Body of pancreas (tissue), 4 donors: ENCODE data around the gene IL36A. TPM values are rescaled to one million over a fixed set of nuclear protein-coding genes. Genes with fewer than 3 reads are reported as not detected.

Experiments used
- ATAC-seq: fragments of 150-250 bp; one replicate; pipeline ENCODE4 v1.9.1; 2016
- DNase-seq, 4 donors: peaks; one replicate each; pipeline ENCODE4 v3.0.0-alpha.2; 2019
- H3K27ac ChIP-seq, 4 donors: fragments of 200-600 bp; sonication (generic); 1 replicate in 3 of 4; 2 replicates in 1 of 4; pipeline versions ENCODE4 v1.5.1 to v1.6.1; 2016 to 2019; ENCODE audit warnings: mild to moderate bottlenecking in 1 of 4, mixed read lengths in 1 of 4, moderate library complexity in 1 of 4
- H3K27me3 ChIP-seq, 2 donors: fragments of 200-600 bp; sonication (generic); one replicate each; pipeline ENCODE4 v1.6.0; 2016; ENCODE audit warnings: mild to moderate bottlenecking in 1 of 2
- H3K36me3 ChIP-seq, 2 donors: fragments of 200-600 bp; sonication (generic); replicated peaks in 1 of 2; 2 replicates each; pipeline ENCODE4 v1.5.1; 2016; ENCODE audit warnings: low read depth in 2 of 2; ENCODE audit not compliant: insufficient read depth in 1 of 2
- H3K4me1 ChIP-seq: fragments of 200-600 bp; sonication (generic); one replicate; pipeline ENCODE4 v1.6.0; 2016
- H3K4me3 ChIP-seq, 2 donors: fragments of 200-600 bp; sonication (generic); 1 replicate in 1 of 2; 2 replicates in 1 of 2; pipeline ENCODE4 v1.5.1; 2016 to 2019
- H3K9me3 ChIP-seq, 3 donors: fragments of 200-600 bp; sonication (generic); 1 replicate in 2 of 3; 2 replicates in 1 of 3; pipeline ENCODE4 v1.5.1; 2016
- CTCF ChIP-seq, 7 experiments: fragments of 450-650 bp in 4 of 7; fragments of 200-600 bp in 3 of 7; sonication (generic) in 3 of 7; IDR thresholded peaks; one replicate each; pipeline ENCODE4 v1.5.1; 2016 to 2019; ENCODE audit warnings: antibody characterized with exemption in 7 of 7
- POLR2A ChIP-seq, 3 donors: fragments of 450-650 bp; IDR thresholded peaks; one replicate each; pipeline ENCODE4 v1.6.1; 2016; ENCODE audit warnings: antibody characterized with exemption in 3 of 3, mild to moderate bottlenecking in 2 of 3
- WGBS, 2 donors: methylation state at CpG; one replicate each; pipeline ENCODE4 v1.1.5; 2017; 5-methylcytosine and 5-hydroxymethylcytosine counted together
- intact Hi-C: fragments of 100-400 bp; cut with DNase I; formaldehyde crosslinking; loops from one replicate; pipeline ENCODE4 v1.15.1; 2023
- small RNA-seq: library from RNA; depleted of rRNA; stranded (forward); fragments of <200 nt; gene quantifications from one replicate; pipeline ENCODE3, GENCODE V24; 2016
- total RNA-seq, 2 donors: library from RNA; depleted of rRNA; stranded (reverse); fragments of >200 nt; gene quantifications; one replicate each; pipeline ENCODE4 v1.1.0, GENCODE V29; 2016

IL36A gene
- total RNA-seq, 2 donors from 2014 or later: not detected

GRCh38 chr2:113053666-113054065, 48.4 kb downstream of the IL36A start:
- Histone ChIP-seq H3K36me3 (no peaks in the 10 kb centered on the region), H3K27me3 (no peaks in the 10 kb centered on the region), H3K4me1 (no peaks in the 10 kb centered on the region), H3K9me3 (no peaks in the 10 kb centered on the region), H3K4me3 (no peak overlapping the region), H3K27ac (no peak overlapping the region)
- DNase-seq (no peak), ATAC-seq (no peak)
- intact Hi-C loops: no loop called here
- TF ChIP-seq CTCF (IDR thresholded peaks at IDR 0.05) (no peak), POLR2A (IDR thresholded peaks at IDR 0.05) (no peak)
- 41 to 52% methylated on average over 3 of the region's 3 CpGs for WGBS, 2 donors

- Histone ChIP-seq H3K36me3 (no peaks in the 10 kb centered on the region), H3K4me1 (no peaks in the 10 kb centered on the region), H3K27me3 (no peaks in the 10 kb centered on the region), H3K4me3 (no peak overlapping the region), H3K27ac (no peak overlapping the region), H3K9me3 (no peaks in the 10 kb centered on the region)
- intact Hi-C loops: no loop called here
- DNase-seq: no peak
- TF ChIP-seq POLR2A (IDR thresholded peaks at IDR 0.05): no peak
- no peak for ATAC-seq
Measured at GRCh38 chr2:113054066-113054465, 48.8 kb downstream of the IL36A start.

GRCh38 chr2:113056521-113056920, 51.3 kb downstream of the IL36A start:
- no peak overlapping the region for H3K27ac ChIP-seq
- no peak for DNase-seq
- no peak for ATAC-seq
- no peak overlapping the region for H3K4me3 ChIP-seq
- no peaks in the 10 kb centered on the region for H3K27me3 ChIP-seq
- 53 to 74% methylated on average over 1 of the region's 1 CpG for WGBS, 2 donors
- no peaks in the 10 kb centered on the region for H3K9me3 ChIP-seq
- TF ChIP-seq CTCF (IDR thresholded peaks at IDR 0.05): no peak
- TF ChIP-seq POLR2A (IDR thresholded peaks at IDR 0.05): no peak
- intact Hi-C loops: no loop called here
- no peaks in the 10 kb centered on the region for H3K36me3 ChIP-seq
- H3K4me1 ChIP-seq: no peaks in the 10 kb centered on the region

- WGBS, 2 donors: 63 to 65% methylated on average over 1 of the region's 1 CpG
- Histone ChIP-seq H3K27ac (no peak overlapping the region), H3K4me3 (no peak overlapping the region), H3K4me1 (no peaks in the 10 kb centered on the region), H3K9me3 (no peaks in the 10 kb centered on the region), H3K27me3 (no peaks in the 10 kb centered on the region), H3K36me3 (no peaks in the 10 kb centered on the region)
- TF ChIP-seq POLR2A (IDR thresholded peaks at IDR 0.05) (no peak), CTCF (IDR thresholded peaks at IDR 0.05) (no peak)
- intact Hi-C loops: no loop called here
- ATAC-seq: no peak
- DNase-seq: no peak
Measured at GRCh38 chr2:113057117-113057516, 51.9 kb downstream of the IL36A start.

Small RNA genes within 50 kb of the gene (small RNA-seq; reads per million reads assigned to genes)
- gene HMGN2P23: not detected

Other genes starting within 250 kb of the IL36A start
- gene CKAP2L, start 240.8 kb upstream of the IL36A start, total RNA-seq: under 1 TPM in 1 of 2 donors, not detected in 1; under 0.01 TPM
- gene IL1A, start 221.0 kb upstream of the IL36A start, total RNA-seq: not detected
- gene IL1B, start 168.7 kb upstream of the IL36A start, total RNA-seq: 1 to 10 TPM; 1.3 to 2.6 TPM
- gene IL37, start 94.3 kb upstream of the IL36A start, total RNA-seq: not detected
- not detected for gene IL36G, start 27.5 kb upstream of the IL36A start, total RNA-seq
- gene IL36B, start 47.4 kb downstream of the IL36A start, total RNA-seq: not detected
- gene IL36RN, start 53.7 kb downstream of the IL36A start, total RNA-seq: not detected
- gene IL1F10, start 62.5 kb downstream of the IL36A start, total RNA-seq: not detected
- gene IL1RN, start 122.1 kb downstream of the IL36A start, total RNA-seq: under 1 TPM in 1 of 2 donors, not detected in 1; 0.78 TPM
- gene PSD4, start 168.5 kb downstream of the IL36A start, total RNA-seq: 10 to 100 TPM; 40.5 to 83.4 TPM